Measurements from ENCODE around the gene MTUS2. TPM values are rescaled to one million over a fixed set of nuclear protein-coding genes. Genes with fewer than 3 reads are reported as not detected.

MTUS2 gene
- total RNA-seq, 1 experiment from 2014 or later = 0.35 TPM

DNA sequence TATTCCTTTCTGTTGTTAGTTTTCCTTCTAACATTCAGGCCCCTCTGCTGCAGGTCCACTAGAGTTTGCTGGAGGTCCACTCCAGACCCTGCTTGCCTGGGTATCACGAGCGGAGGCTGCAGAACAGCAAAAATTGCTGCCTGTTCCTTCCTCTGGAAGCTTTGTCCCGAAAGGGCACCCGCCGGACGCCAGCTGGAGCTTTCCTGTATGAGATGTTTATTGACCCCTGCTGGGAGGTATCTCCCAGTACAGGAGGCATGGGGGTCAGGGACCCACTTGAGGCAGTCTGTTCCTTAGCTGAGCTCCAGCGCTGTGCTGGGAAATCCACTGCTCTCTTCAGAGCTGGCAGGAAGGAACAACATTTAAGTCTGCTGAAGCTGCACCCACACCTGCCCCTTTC, 516.2 kb downstream of the MTUS2 start:
- no peak overlapping the region for H2BK12ac ChIP-seq (ENCODE audit: insufficient read length, low read depth, low read length)
- no CpG with 5 or more reads among the region's 7 CpGs for WGBS (ENCODE audit: extremely low coverage, insufficient read length, low lambda C conversion rate)
- H2BK15ac ChIP-seq (ENCODE audit: low read depth, low read length) = no peak overlapping the region
- H4K8ac ChIP-seq (replicated peaks; ENCODE audit: insufficient read length, low read depth, low read length) = no peak overlapping the region
- H3K4ac ChIP-seq (ENCODE audit: low read depth, low read length) = no peak overlapping the region
- no peaks in the 10 kb centered on the region for H3K23me2 ChIP-seq (ENCODE audit: insufficient read length, low read depth, low read length, poor library complexity, severe bottlenecking)
- no peak overlapping the region for H2AK5ac ChIP-seq (ENCODE audit: insufficient read length, low read length)
- H3K79me2 ChIP-seq (ENCODE audit: insufficient read depth, low read length) = no peaks in the 10 kb centered on the region
- Mint-ChIP-seq H3K4me1 (no peaks in the 10 kb centered on the region), H3K27ac (no peak overlapping the region), H3K36me3 (ENCODE audit: insufficient read depth in 1 of 3, low read depth in 3 of 3) (peaks cover 8 to 23% (median 19%) of the 10 kb centered on the region in 3 experiments), H3K4me3 (no peak overlapping the region), H3K9me3 (peaks cover 29 to 39% of the 10 kb centered on the region in 2 experiments), H3K27me3 (ENCODE audit: low read depth) (peaks cover 6% of the 10 kb centered on the region)
- no peak overlapping the region for H4K5ac ChIP-seq (ENCODE audit: insufficient read length, low read depth, low read length)
- H4K91ac ChIP-seq (ENCODE audit: insufficient read length, low read depth, low read length) = no peak overlapping the region
- no peak overlapping the region for H2AFZ ChIP-seq (ENCODE audit: low read length)
- DNase-seq = no peak
- H3K18ac ChIP-seq (ENCODE audit: insufficient read length, low read depth, low read length) = no peak overlapping the region
- no peak overlapping the region for H3K9ac ChIP-seq (ENCODE audit: extremely low read depth, insufficient read length, low read length)
- H3K56ac ChIP-seq (ENCODE audit: insufficient read length, low read depth, low read length) = no peak overlapping the region
- no peak overlapping the region for H3T11ph ChIP-seq (ENCODE audit: low read length)
- H2BK120ac ChIP-seq (ENCODE audit: low read depth, low read length, poor library complexity, severe bottlenecking) = no peak overlapping the region
- H3K4me1 ChIP-seq (ENCODE audit: insufficient read depth, low read length) = no peaks in the 10 kb centered on the region
- no peak overlapping the region for H3K4me2 ChIP-seq (ENCODE audit: insufficient read depth, insufficient read length, low read length)
- H2BK20ac ChIP-seq (ENCODE audit: low read depth, low read length, poor library complexity, severe bottlenecking) = no peak overlapping the region
- H3K23ac ChIP-seq (ENCODE audit: insufficient read length, low read depth, low read length) = no peak overlapping the region
- H3K9me3 ChIP-seq (ENCODE audit: control insufficient read depth, low read depth, low read length) = no peaks in the 10 kb centered on the region
- no peaks in the 10 kb centered on the region for H3K79me1 ChIP-seq (ENCODE audit: insufficient read depth, low read depth, low read length, poor library complexity, severe bottlenecking)
- H2BK5ac ChIP-seq (ENCODE audit: insufficient read length, low read length) = no peak overlapping the region
- H4K20me1 ChIP-seq (ENCODE audit: control insufficient read depth, insufficient read depth, insufficient read length) = no peaks in the 10 kb centered on the region
- no peaks in the 10 kb centered on the region for H3K27me3 ChIP-seq (ENCODE audit: insufficient read depth, low read length)
- H3K14ac ChIP-seq (ENCODE audit: insufficient read depth, low read length) = no peak overlapping the region
- TF ChIP-seq, protein P1, sequence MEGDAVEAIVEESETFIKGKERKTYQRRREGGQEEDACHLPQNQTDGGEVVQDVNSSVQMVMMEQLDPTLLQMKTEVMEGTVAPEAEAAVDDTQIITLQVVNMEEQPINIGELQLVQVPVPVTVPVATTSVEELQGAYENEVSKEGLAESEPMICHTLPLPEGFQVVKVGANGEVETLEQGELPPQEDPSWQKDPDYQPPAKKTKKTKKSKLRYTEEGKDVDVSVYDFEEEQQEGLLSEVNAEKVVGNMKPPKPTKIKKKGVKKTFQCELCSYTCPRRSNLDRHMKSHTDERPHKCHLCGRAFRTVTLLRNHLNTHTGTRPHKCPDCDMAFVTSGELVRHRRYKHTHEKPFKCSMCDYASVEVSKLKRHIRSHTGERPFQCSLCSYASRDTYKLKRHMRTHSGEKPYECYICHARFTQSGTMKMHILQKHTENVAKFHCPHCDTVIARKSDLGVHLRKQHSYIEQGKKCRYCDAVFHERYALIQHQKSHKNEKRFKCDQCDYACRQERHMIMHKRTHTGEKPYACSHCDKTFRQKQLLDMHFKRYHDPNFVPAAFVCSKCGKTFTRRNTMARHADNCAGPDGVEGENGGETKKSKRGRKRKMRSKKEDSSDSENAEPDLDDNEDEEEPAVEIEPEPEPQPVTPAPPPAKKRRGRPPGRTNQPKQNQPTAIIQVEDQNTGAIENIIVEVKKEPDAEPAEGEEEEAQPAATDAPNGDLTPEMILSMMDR (conservative IDR thresholded peaks at IDR 0.05) = no peak
- H3K27ac ChIP-seq (ENCODE audit: insufficient read length, low read depth, low read length) = no peak overlapping the region

All from H9 (cell line).